Suprapubic skin (tissue), 4 donors: ENCODE results near the gene VSNL1.

Source experiments
- EP300 ChIP-seq: sonication (generic); formaldehyde crosslinking; IDR thresholded peaks from one replicate; pipeline ENCODE4 v1.6.1; 2017; ENCODE audit warnings: antibody characterized with exemption
- POLR2AphosphoS5 ChIP-seq, 3 donors: sonication (generic); formaldehyde crosslinking; IDR thresholded peaks; one replicate each; pipeline ENCODE4 v1.6.1; 2017; ENCODE audit warnings: antibody characterized with exemption in 3 of 3
- TF ChIP-seq, protein P1 (sequence below), 2 donors: fragments of 200-600 bp in 1 of 2; fragments of 450-650 bp in 1 of 2; sonication (generic) in 1 of 2; IDR thresholded peaks; one replicate each; pipeline ENCODE4 v1.5.1; 2016 to 2019; ENCODE audit warnings: antibody characterized with exemption in 2 of 2, mild to moderate bottlenecking in 1 of 2, moderate library complexity in 1 of 2

DNA sequence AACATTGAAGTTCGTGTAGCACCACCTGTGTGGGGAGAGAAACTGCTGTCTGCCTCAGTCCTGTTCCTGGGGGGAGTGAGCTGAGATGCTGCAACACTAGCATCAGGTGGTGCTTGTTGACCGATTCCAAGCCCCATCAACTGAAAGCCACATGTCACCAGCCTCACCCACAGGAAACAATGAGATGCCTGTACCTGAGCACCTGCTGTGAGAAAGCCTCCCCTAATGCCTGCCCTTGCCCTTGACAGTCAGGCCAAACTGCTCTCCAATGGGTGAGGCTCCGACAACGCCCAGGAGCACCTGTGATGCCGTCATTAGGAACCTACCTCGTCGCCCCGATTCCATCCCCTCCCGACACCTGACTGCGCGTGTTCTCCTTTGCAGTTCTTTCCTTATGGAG is 108.5 kb downstream of the VSNL1 start:
- no peak for TF ChIP-seq POLR2AphosphoS5 (IDR thresholded peaks at IDR 0.05)
- TF ChIP-seq, protein P1, sequence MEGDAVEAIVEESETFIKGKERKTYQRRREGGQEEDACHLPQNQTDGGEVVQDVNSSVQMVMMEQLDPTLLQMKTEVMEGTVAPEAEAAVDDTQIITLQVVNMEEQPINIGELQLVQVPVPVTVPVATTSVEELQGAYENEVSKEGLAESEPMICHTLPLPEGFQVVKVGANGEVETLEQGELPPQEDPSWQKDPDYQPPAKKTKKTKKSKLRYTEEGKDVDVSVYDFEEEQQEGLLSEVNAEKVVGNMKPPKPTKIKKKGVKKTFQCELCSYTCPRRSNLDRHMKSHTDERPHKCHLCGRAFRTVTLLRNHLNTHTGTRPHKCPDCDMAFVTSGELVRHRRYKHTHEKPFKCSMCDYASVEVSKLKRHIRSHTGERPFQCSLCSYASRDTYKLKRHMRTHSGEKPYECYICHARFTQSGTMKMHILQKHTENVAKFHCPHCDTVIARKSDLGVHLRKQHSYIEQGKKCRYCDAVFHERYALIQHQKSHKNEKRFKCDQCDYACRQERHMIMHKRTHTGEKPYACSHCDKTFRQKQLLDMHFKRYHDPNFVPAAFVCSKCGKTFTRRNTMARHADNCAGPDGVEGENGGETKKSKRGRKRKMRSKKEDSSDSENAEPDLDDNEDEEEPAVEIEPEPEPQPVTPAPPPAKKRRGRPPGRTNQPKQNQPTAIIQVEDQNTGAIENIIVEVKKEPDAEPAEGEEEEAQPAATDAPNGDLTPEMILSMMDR (IDR thresholded peaks at IDR 0.05) = no peak
- TF ChIP-seq EP300 = no peak
